Measurements from ENCODE around the gene WSCD2. TPM values are rescaled to one million over a fixed set of nuclear protein-coding genes. Genes with fewer than 3 reads are reported as not detected.

WSCD2 gene
- total and polyA plus RNA-seq, 2 of the 4 experiments (the other 2 are of a cell fraction) = not detected

Other genes starting within 250 kb of the WSCD2 start
- gene CMKLR1, start 210.0 kb downstream of the WSCD2 start, total RNA-seq (2012; rRNA removed) = not detected in 2 replicates
- not detected in 2 replicates for gene CMKLR1, start 210.0 kb downstream of the WSCD2 start, polyA plus RNA-seq (2012; rRNA removed)

Data from IMR-90 (cell line).